Kidney (tissue), 14 donors: ENCODE data around the gene SUV39H2. TPM values are rescaled to one million over a fixed set of nuclear protein-coding genes. Genes with fewer than 3 reads are reported as not detected.

Experiments used
- DNase-seq, 5 donors: peaks; one replicate each; pipeline ENCODE4 v3.0.0-alpha.2; 2013 to 2020
- FAIRE-seq: peaks from 2 replicates; lab custom pipeline; 2012; peaks lifted over from hg19 to GRCh38; lab: Jason Lieb, UNC
- H3K27ac ChIP-seq, 2 donors: one replicate each; pipeline ENCODE4 v1.7.0; 2013; ENCODE audit warnings: low read depth in 2 of 2, low read length in 2 of 2, inconsistent platforms in 1 of 2
- H3K27me3 ChIP-seq: one replicate; pipeline ENCODE4 v1.7.1; 2013; ENCODE audit warnings: low read length, inconsistent platforms; ENCODE audit not compliant: control insufficient read depth, insufficient read depth
- H3K36me3 ChIP-seq, 3 donors: one replicate each; pipeline versions ENCODE4 v1.7.0 to v1.7.1; 2013; ENCODE audit warnings: low read length in 3 of 3, control low read depth in 1 of 3, inconsistent platforms in 1 of 3; ENCODE audit not compliant: insufficient read depth in 3 of 3, control insufficient read depth in 2 of 3
- H3K4me1 ChIP-seq, 3 donors: one replicate each; pipeline versions ENCODE4 v1.7.0 to v1.7.1; 2013; ENCODE audit warnings: low read length in 3 of 3, inconsistent platforms in 1 of 3, low read depth in 1 of 3; ENCODE audit not compliant: control insufficient read depth in 2 of 3, insufficient read depth in 2 of 3
- H3K4me3 ChIP-seq, 3 donors: one replicate each; pipeline versions ENCODE4 v1.7.0 to v1.8.1; 2013; ENCODE audit warnings: low read length in 3 of 3, control low read depth in 1 of 3, inconsistent platforms in 1 of 3
- H3K9ac ChIP-seq, 3 donors: one replicate each; pipeline versions ENCODE4 v1.7.0 to v1.7.1; 2013; ENCODE audit warnings: low read length in 3 of 3, control low read depth in 1 of 3, inconsistent platforms in 1 of 3
- H3K9me3 ChIP-seq, 3 donors: one replicate each; pipeline versions ENCODE4 v1.7.0 to v1.7.1; 2013; ENCODE audit warnings: low read length in 3 of 3, control low read depth in 1 of 3, inconsistent platforms in 1 of 3; ENCODE audit not compliant: control insufficient read depth in 2 of 3, insufficient read depth in 1 of 3
- CTCF ChIP-seq: IDR thresholded peaks from 3 replicates; pipeline ENCODE4 v1.5.1; 2012; ENCODE audit warnings: mild to moderate bottlenecking, moderate library complexity, borderline replicate concordance; ENCODE audit not compliant: insufficient read depth; ENCODE audit errors: extremely low read depth
- intact Hi-C: fragments of 100-400 bp; cut with DNase I; formaldehyde crosslinking; loops from one replicate; pipeline ENCODE4 v1.11.1; 2022
- polyA plus RNA-seq: library from polyadenylated mRNA; stranded (reverse); fragments of 350-450 nt; fragmentation: Illumina TruSeq; extraction: RNeasy Lipid Tissue Mini Kit (QIAGEN cat#74804); gene quantifications from one replicate; pipeline ENCODE4 v1.2.3, GENCODE V29; 2014; ENCODE audit warnings: low read depth, low replicate concordance; ENCODE audit not compliant: insufficient read depth
- total RNA-seq: library from RNA; stranded (reverse); fragmentation: NEBNext Ultra II Directional; extraction: Animal tissue kit (Norgen Biotek cat#: 25700); gene quantifications from one replicate; pipeline ENCODE4 v1.2.1, GENCODE V29; 2021
- donor health status: control.
- donor health status: control.
- donor health status: control.
- donor health status: control.
- donor health status: control.
- donor health status: DM: yes; HTN: yes; CAD: no.
- donor health status: Normal renal cell carcinoma (clear cell type).

SUV39H2 gene
- total and polyA plus RNA-seq, 2 donors from 2014 or later = 3.8 to 5.1 TPM

GRCh38 chr10:14947268-14947667 lies 68.6 kb downstream of the SUV39H2 start:
- intact Hi-C loops = no loop called here
- FAIRE-seq (no peak), DNase-seq (no peak)
- TF ChIP-seq CTCF = no peak
- Histone ChIP-seq H3K9me3 (no peaks in the 10 kb centered on the region), H3K27ac (no peak overlapping the region), H3K4me1 (no peaks in the 10 kb centered on the region), H3K36me3 (peaks cover 2 to 18% (median 7%) of the 10 kb centered on the region in 3 donors), H3K9ac (no peak overlapping the region), H3K4me3 (no peak overlapping the region), H3K27me3 (no peaks in the 10 kb centered on the region)

- no peak overlapping the region for H3K9ac ChIP-seq
- no peak for TF ChIP-seq CTCF
Observed at GRCh38 chr10:14949291-14949690, 70.6 kb downstream of the SUV39H2 start.

GRCh38 chr10:14952851-14953423 lies 74.3 kb downstream of the SUV39H2 start:
- FAIRE-seq (no peak), DNase-seq (peak in 2 of 5 donors; percentile 26 to 42)
- Histone ChIP-seq H3K27me3 (no peaks in the 10 kb centered on the region), H3K9ac (peak overlapping the region; percentile 63 to 96 (median 74)), H3K27ac (peak overlapping the region in 1 of 2 donors; percentile 80), H3K4me1 (peaks cover 0 to 7% (median 3%) of the 10 kb centered on the region in 3 donors), H3K36me3 (peaks cover 0 to 4% (median 3%) of the 10 kb centered on the region in 3 donors), H3K4me3 (peak overlapping the region; percentile 69 to 93 (median 89)), H3K9me3 (no peaks in the 10 kb centered on the region)
- intact Hi-C loops = no loop called here
- no peak for TF ChIP-seq CTCF

More at GRCh38 chr10:14949291-14949690, 70.6 kb downstream of the SUV39H2 start:
- H3K4me3 ChIP-seq = no peak overlapping the region
- no peaks in the 10 kb centered on the region for H3K9me3 ChIP-seq
- intact Hi-C loops = no loop called here
- H3K27me3 ChIP-seq = no peaks in the 10 kb centered on the region
- peaks cover 0 to 7% (median 3%) of the 10 kb centered on the region in 3 donors for H3K4me1 ChIP-seq
- DNase-seq (no peak), FAIRE-seq (no peak)
- H3K27ac ChIP-seq = no peak overlapping the region
- peaks cover 2 to 12% (median 5%) of the 10 kb centered on the region in 3 donors for H3K36me3 ChIP-seq
